ENCODE data around the gene PAPOLA. TPM values are rescaled to one million over a fixed set of nuclear protein-coding genes. Genes with fewer than 3 reads are reported as not detected.

The PAPOLA gene
- total RNA-seq, 1 experiment from 2014 or later, result 125 TPM

DNA sequence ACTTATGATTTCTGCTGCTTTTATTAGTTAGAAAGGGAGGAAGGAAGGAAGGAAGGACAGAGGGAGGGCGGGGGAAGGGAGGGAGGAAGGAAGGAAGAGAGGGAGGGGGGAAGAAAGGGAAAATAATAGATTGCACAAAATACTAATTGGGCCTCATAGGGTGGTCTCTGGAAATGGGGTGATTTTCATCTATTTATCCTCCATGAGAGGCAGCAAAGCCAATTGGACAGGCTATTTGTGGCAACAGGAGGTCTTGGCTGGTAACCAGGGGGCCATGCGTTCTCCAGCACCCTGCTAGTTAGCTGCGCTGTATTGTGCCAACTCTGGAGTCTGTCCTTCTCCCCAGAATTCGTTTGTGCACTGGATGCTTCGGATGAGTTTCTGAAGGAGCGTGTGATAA lies 24.1 kb upstream of the PAPOLA start:
- H3K4me1 ChIP-seq (ENCODE audit: control insufficient read depth, insufficient read depth, low read length), result no peaks in the 10 kb centered on the region
- no peaks in the 10 kb centered on the region for H3K36me3 ChIP-seq (ENCODE audit: control insufficient read depth, insufficient read depth, low read length)
- in situ Hi-C loops (cut with HindIII; ENCODE audit: low pct_unique_long_range_greater_than_20kb, low sequenced_read_pairs) (no loop called here), intact Hi-C loops (cut with micrococcal nuclease; ENCODE audit: unreplicated experiment) (no loop called here)
- no peak overlapping the region for H3K4me3 ChIP-seq (ENCODE audit: low read depth in 2 of 2, low read length in 2 of 2)
- DNase-seq (ENCODE audit: low read depth, low spot score) (no peak), ATAC-seq (no peak)
- H3K27me3 ChIP-seq (ENCODE audit: control insufficient read depth, insufficient read depth, low read length), result no peaks in the 10 kb centered on the region
- POLR2A ChIA-PET, result no interaction called here
- no peak for TF ChIP-seq TCF7L2 (IDR thresholded peaks at IDR 0.05; ENCODE audit: low read depth, low read length)
- TF ChIP-seq, protein P1, sequence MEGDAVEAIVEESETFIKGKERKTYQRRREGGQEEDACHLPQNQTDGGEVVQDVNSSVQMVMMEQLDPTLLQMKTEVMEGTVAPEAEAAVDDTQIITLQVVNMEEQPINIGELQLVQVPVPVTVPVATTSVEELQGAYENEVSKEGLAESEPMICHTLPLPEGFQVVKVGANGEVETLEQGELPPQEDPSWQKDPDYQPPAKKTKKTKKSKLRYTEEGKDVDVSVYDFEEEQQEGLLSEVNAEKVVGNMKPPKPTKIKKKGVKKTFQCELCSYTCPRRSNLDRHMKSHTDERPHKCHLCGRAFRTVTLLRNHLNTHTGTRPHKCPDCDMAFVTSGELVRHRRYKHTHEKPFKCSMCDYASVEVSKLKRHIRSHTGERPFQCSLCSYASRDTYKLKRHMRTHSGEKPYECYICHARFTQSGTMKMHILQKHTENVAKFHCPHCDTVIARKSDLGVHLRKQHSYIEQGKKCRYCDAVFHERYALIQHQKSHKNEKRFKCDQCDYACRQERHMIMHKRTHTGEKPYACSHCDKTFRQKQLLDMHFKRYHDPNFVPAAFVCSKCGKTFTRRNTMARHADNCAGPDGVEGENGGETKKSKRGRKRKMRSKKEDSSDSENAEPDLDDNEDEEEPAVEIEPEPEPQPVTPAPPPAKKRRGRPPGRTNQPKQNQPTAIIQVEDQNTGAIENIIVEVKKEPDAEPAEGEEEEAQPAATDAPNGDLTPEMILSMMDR (IDR thresholded peaks at IDR 0.05), result no peak
- TF ChIP-seq, protein P2, sequence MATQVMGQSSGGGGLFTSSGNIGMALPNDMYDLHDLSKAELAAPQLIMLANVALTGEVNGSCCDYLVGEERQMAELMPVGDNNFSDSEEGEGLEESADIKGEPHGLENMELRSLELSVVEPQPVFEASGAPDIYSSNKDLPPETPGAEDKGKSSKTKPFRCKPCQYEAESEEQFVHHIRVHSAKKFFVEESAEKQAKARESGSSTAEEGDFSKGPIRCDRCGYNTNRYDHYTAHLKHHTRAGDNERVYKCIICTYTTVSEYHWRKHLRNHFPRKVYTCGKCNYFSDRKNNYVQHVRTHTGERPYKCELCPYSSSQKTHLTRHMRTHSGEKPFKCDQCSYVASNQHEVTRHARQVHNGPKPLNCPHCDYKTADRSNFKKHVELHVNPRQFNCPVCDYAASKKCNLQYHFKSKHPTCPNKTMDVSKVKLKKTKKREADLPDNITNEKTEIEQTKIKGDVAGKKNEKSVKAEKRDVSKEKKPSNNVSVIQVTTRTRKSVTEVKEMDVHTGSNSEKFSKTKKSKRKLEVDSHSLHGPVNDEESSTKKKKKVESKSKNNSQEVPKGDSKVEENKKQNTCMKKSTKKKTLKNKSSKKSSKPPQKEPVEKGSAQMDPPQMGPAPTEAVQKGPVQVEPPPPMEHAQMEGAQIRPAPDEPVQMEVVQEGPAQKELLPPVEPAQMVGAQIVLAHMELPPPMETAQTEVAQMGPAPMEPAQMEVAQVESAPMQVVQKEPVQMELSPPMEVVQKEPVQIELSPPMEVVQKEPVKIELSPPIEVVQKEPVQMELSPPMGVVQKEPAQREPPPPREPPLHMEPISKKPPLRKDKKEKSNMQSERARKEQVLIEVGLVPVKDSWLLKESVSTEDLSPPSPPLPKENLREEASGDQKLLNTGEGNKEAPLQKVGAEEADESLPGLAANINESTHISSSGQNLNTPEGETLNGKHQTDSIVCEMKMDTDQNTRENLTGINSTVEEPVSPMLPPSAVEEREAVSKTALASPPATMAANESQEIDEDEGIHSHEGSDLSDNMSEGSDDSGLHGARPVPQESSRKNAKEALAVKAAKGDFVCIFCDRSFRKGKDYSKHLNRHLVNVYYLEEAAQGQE (IDR thresholded peaks at IDR 0.05; ENCODE audit: insufficient read depth in 1 of 2, low read depth in 2 of 2, low read length in 1 of 2), result no peak
- no peak for TF ChIP-seq SIN3A (IDR thresholded peaks at IDR 0.05; ENCODE audit: borderline replicate concordance, insufficient read depth, low read depth, low read length)
- TF ChIP-seq POLR2AphosphoS5 (IDR thresholded peaks at IDR 0.05; ENCODE audit: low read depth, low read length), result no peak
- BruUV-seq (replicated peaks), result no TSS peak
- CTCF ChIA-PET, result no interaction called here
- H3K27ac ChIP-seq (ENCODE audit: low read length), result no peak overlapping the region
- H3K9me3 ChIP-seq (ENCODE audit: control insufficient read depth, insufficient read depth, low read depth, low read length), result no peaks in the 10 kb centered on the region

DNA sequence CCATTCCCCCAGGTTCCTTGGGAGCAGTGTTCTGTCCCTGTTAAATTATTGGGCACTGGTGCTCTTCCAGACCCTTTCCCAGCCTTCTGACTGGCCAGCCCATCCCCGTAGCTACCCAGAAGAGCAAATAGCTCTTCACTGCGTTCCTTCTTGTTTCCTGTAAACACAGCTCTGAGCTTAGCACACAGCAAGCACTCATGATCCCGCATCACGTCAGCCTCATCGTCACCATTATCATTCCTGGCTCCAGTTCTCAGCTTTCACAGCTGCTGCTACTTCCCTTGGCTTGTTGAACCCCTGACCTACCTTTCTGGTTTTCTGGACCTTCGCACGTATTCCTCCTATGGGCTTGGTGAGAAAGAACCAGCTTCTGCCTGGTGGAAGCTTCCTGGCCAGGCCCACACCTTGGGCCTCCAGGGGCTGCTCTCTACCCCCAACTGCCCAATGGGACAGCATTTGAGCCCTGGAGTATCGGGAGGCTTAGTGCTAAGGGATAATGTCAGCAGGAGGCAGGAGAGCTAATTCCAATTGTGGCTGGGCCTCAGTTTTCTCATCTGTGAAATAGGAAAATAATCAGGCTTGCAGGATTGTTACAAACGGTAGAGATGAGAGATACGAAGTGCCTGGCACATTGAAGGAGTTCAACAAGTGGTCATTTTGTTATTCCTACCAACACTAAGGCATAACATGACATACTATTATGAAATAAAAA lies 22.6 kb upstream of the PAPOLA start:
- Histone ChIP-seq H3K4me1 (ENCODE audit: control insufficient read depth, insufficient read depth, low read length) (no peaks in the 10 kb centered on the region), H3K9me3 (ENCODE audit: control insufficient read depth, insufficient read depth, low read depth, low read length) (no peaks in the 10 kb centered on the region), H3K27me3 (ENCODE audit: control insufficient read depth, insufficient read depth, low read length) (no peaks in the 10 kb centered on the region), H3K4me3 (ENCODE audit: low read depth in 2 of 2, low read length in 2 of 2) (no peak overlapping the region), H3K27ac (ENCODE audit: low read length) (no peak overlapping the region), H3K36me3 (ENCODE audit: control insufficient read depth, insufficient read depth, low read length) (no peaks in the 10 kb centered on the region)
- TF ChIP-seq SIN3A (IDR thresholded peaks at IDR 0.05; ENCODE audit: borderline replicate concordance, insufficient read depth, low read depth, low read length) (no peak), POLR2AphosphoS5 (IDR thresholded peaks at IDR 0.05; ENCODE audit: low read depth, low read length) (no peak), TCF7L2 (IDR thresholded peaks at IDR 0.05; ENCODE audit: low read depth, low read length) (no peak)
- TF ChIP-seq, protein P1 (IDR thresholded peaks at IDR 0.05), result no peak
- TF ChIP-seq, protein P2 (IDR thresholded peaks at IDR 0.05; ENCODE audit: insufficient read depth in 1 of 2, low read depth in 2 of 2, low read length in 1 of 2), result no peak
- ATAC-seq (no peak), DNase-seq (ENCODE audit: low read depth, low spot score) (no peak)
- intact Hi-C loops (cut with micrococcal nuclease; ENCODE audit: unreplicated experiment) (no loop called here), in situ Hi-C loops (cut with HindIII; ENCODE audit: low pct_unique_long_range_greater_than_20kb, low sequenced_read_pairs) (no loop called here)
- ChIA-PET CTCF (no interaction called here), POLR2A (no interaction called here)
- no TSS peak for BruUV-seq (replicated peaks)

Measured in Panc1 (cell line).